Measurements from ENCODE around the gene SLAMF6.
A peak's percentile ranks its signal among the peaks of the same experiment; 100 is the strongest.

Gene SLAMF6

DNA sequence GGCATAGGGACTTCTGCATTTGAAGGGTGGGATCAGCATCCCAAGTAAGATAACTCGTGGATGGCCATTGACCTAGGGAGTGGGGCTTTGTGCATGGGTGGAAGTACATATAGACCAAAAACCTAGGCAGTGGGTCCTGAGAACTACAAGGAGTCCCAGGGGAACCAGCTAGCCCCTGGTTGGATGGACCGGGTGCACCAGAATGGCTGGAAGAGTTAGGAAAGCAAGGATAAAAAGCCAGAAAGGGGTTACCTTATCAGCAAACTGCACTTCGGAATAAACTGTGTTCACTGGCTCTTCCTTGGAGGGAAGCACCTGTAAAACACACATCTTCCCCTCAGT lies 26.6 kb upstream of the SLAMF6 start:
- no peak overlapping the region for H3K4me3 Mint-ChIP-seq
- peaks cover 19% of the 10 kb centered on the region for H3K4me1 Mint-ChIP-seq
- H3K36me3 Mint-ChIP-seq = peaks cover 25% of the 10 kb centered on the region
- no peaks in the 10 kb centered on the region for H3K27me3 Mint-ChIP-seq
- H3K9me3 Mint-ChIP-seq = no peaks in the 10 kb centered on the region
- no peak overlapping the region for H3K27ac Mint-ChIP-seq

- no peaks in the 10 kb centered on the region for H3K27me3 Mint-ChIP-seq
- H3K27ac Mint-ChIP-seq = peak overlapping the region; percentile 73
- no peaks in the 10 kb centered on the region for H3K9me3 Mint-ChIP-seq
- H3K36me3 Mint-ChIP-seq = peaks cover 23% of the 10 kb centered on the region
- peaks cover 24% of the 10 kb centered on the region for H3K4me1 Mint-ChIP-seq
- H3K4me3 Mint-ChIP-seq = no peak overlapping the region
These were observed 26.1 kb upstream of the SLAMF6 start for GRCh38 chr1:160548960-160549664.

GRCh38 chr1:160548183-160548582 lies 25.1 kb upstream of the SLAMF6 start:
- no peak overlapping the region for H3K27ac Mint-ChIP-seq
- H3K9me3 Mint-ChIP-seq = no peaks in the 10 kb centered on the region
- peaks cover 29% of the 10 kb centered on the region for H3K4me1 Mint-ChIP-seq
- H3K4me3 Mint-ChIP-seq = no peak overlapping the region
- peaks cover 18% of the 10 kb centered on the region for H3K36me3 Mint-ChIP-seq
- H3K27me3 Mint-ChIP-seq = no peaks in the 10 kb centered on the region

DNA sequence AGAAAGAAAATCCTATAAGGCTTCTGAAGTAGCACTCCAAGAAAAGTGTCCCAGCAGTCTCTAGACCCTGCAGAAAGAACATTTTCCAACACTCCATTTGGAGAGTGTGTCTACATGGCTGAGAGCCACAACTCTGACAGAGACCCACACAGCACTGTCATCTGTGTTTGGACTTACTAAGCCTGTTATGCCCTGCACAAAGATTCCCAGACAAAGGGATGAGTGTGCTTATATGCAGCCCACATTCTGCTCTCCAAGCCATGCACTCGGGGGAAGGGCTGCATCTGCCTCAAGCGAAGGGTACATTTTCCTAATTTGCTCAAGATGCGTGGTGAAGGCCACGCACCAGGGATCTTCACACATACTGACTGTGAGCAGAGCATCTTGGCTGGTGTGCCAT lies 24.4 kb upstream of the SLAMF6 start:
- Mint-ChIP-seq H3K4me1 (peaks cover 35% of the 10 kb centered on the region), H3K36me3 (peaks cover 12% of the 10 kb centered on the region), H3K9me3 (no peaks in the 10 kb centered on the region)

DNA sequence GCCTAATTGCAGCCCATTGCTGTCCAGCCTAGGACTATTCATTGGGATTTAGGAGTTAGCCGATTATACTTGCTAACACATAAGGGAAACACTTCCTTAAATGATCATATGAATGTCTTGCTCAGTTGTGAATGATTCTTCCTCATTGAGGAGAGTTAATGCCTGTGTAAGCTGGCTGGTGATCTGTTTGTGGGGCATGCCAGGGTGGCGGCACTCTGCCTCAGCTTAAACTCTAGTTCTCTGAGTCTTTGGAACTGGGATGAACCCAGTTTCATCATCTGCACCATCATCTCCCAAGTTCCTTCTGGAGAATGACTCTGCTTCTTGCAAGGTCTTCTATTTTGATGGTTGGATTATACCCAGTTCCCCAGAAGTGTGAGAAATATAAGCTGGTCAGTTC lies 23.9 kb upstream of the SLAMF6 start:
- Mint-ChIP-seq H3K4me1 (peaks cover 40% of the 10 kb centered on the region), H3K27ac (peak overlapping the region; percentile 18)

More for the DNA sequence above, 24.4 kb upstream of the SLAMF6 start:
- H3K4me3 Mint-ChIP-seq = no peak overlapping the region
- H3K27me3 Mint-ChIP-seq = no peaks in the 10 kb centered on the region
- H3K27ac Mint-ChIP-seq = peak overlapping the region; percentile 18

DNA sequence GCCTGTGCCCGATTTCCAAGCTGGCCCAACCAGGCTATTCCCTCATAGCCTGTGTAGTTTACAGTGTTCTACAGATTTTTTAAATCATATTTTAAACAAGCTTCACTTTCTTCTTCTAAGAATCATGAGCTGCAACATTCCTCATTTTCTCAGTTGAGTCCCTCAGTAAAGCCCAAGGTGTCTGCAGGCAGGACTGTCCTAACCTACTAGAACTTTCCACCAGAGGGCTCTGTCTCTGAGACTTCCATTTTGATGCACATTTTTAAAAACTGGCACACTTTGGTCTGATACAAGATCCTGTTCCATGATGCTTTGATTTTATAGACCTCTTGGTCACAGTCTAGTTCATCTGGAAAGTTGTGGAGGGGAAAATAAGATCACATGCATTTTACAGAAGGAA lies 21.6 kb upstream of the SLAMF6 start:
- H3K27ac Mint-ChIP-seq = peak overlapping the region; percentile 95
- peaks cover 63% of the 10 kb centered on the region for H3K4me1 Mint-ChIP-seq
- peak overlapping the region; percentile 49 for H3K4me3 Mint-ChIP-seq
- H3K27me3 Mint-ChIP-seq = no peaks in the 10 kb centered on the region
- H3K36me3 Mint-ChIP-seq = peaks cover 8% of the 10 kb centered on the region
- H3K9me3 Mint-ChIP-seq = no peaks in the 10 kb centered on the region

More for the DNA sequence above, 23.9 kb upstream of the SLAMF6 start:
- Mint-ChIP-seq H3K36me3 (peaks cover 11% of the 10 kb centered on the region), H3K9me3 (no peaks in the 10 kb centered on the region), H3K27me3 (no peaks in the 10 kb centered on the region), H3K4me3 (no peak overlapping the region)

- Mint-ChIP-seq H3K4me1 (peaks cover 70% of the 10 kb centered on the region), H3K36me3 (peaks cover 6% of the 10 kb centered on the region), H3K9me3 (no peaks in the 10 kb centered on the region), H3K27ac (peak overlapping the region; percentile 49), H3K27me3 (no peaks in the 10 kb centered on the region), H3K4me3 (no peak overlapping the region)
These were observed 19.4 kb upstream of the SLAMF6 start for GRCh38 chr1:160542303-160542945.

GRCh38 chr1:160541622-160542302 lies 18.7 kb upstream of the SLAMF6 start:
- Mint-ChIP-seq H3K36me3 (peaks cover 6% of the 10 kb centered on the region), H3K27ac (peak overlapping the region; percentile 87), H3K4me3 (no peak overlapping the region), H3K9me3 (no peaks in the 10 kb centered on the region), H3K4me1 (peaks cover 66% of the 10 kb centered on the region), H3K27me3 (no peaks in the 10 kb centered on the region)

DNA sequence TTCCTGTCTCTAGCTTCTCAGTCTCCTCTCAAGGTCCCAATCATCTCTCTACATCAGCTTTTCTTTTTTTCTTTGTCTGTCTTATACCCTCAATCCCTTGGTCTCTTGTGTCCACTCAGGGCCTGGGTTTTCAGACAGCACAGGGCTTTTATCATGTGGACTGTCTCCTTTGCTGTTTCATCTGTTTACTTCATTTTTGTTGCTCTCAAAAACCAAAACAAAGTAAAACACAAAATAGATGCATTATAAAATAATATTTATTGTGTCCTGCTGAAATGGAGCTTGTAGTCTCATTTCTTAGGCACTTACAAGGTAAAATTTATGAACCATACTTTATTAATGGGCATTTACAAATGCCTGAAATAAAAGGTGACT lies 17.8 kb upstream of the SLAMF6 start:
- Mint-ChIP-seq H3K27me3 (no peaks in the 10 kb centered on the region), H3K36me3 (peaks cover 10% of the 10 kb centered on the region), H3K4me3 (peak overlapping the region; percentile 72), H3K4me1 (peaks cover 62% of the 10 kb centered on the region), H3K27ac (peak overlapping the region; percentile 98), H3K9me3 (no peaks in the 10 kb centered on the region)

- H3K9me3 Mint-ChIP-seq = no peaks in the 10 kb centered on the region
- H3K4me1 Mint-ChIP-seq = peaks cover 61% of the 10 kb centered on the region
- H3K36me3 Mint-ChIP-seq = peaks cover 11% of the 10 kb centered on the region
- H3K4me3 Mint-ChIP-seq = peak overlapping the region; percentile 72
- no peaks in the 10 kb centered on the region for H3K27me3 Mint-ChIP-seq
- peak overlapping the region; percentile 98 for H3K27ac Mint-ChIP-seq
These were observed 17.2 kb upstream of the SLAMF6 start for GRCh38 chr1:160539990-160540858.

- H3K9me3 Mint-ChIP-seq = no peaks in the 10 kb centered on the region
- peaks cover 9% of the 10 kb centered on the region for H3K36me3 Mint-ChIP-seq
- peak overlapping the region; percentile 98 for H3K27ac Mint-ChIP-seq
- peak overlapping the region; percentile 45 for H3K4me3 Mint-ChIP-seq
- peaks cover 55% of the 10 kb centered on the region for H3K4me1 Mint-ChIP-seq
- H3K27me3 Mint-ChIP-seq = no peaks in the 10 kb centered on the region
These were observed 16.6 kb upstream of the SLAMF6 start for GRCh38 chr1:160539684-160539989.

- no peaks in the 10 kb centered on the region for H3K9me3 Mint-ChIP-seq
- peak overlapping the region; percentile 45 for H3K4me3 Mint-ChIP-seq
- peaks cover 50% of the 10 kb centered on the region for H3K4me1 Mint-ChIP-seq
- H3K36me3 Mint-ChIP-seq = peaks cover 11% of the 10 kb centered on the region
- no peaks in the 10 kb centered on the region for H3K27me3 Mint-ChIP-seq
- H3K27ac Mint-ChIP-seq = peak overlapping the region; percentile 75
These were observed 16.1 kb upstream of the SLAMF6 start for GRCh38 chr1:160538985-160539651.

DNA sequence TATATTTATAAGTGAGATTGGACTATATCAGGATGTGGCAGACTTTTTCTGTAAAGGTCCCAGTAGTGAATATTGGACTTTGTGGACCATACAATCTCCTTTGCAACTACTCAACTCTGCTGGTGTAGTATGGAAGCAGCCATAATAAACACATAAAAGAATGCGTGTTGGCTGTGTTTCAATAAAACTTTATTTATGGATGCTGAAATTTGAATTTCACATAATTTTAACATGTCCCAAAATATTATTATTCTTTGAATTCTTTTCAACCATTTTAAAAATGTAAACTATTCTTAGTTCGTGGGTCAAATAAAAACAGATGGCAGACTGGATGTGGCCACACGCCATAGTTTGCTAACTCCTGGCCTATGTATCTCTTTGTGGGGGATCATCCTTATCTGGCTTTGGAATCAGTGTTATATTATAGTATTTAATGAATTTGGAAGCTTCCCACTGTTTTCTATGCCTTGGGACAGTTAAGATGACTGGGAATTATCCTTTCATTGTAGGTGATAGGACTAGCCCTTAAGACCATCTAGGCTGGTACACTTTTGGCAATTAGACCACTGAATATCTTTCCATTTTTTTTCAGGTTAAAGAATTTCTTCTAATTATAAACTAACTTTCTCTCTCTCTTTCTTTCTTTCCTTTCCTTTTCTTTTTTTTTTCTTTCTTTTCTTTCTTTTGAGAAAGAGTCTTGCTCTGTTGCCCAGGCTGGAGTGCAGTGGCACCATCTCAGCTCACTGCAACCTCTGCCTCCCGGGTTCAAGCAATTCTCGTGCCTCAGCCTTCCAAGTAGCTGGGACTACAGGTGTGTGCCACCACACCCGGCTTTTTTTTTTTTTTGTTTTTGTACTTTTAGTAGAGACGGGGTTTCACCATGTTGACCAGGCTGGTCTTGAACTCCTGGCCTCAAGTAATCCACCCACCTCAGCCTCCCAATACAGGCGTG lies 14.9 kb upstream of the SLAMF6 start:
- Mint-ChIP-seq H3K36me3 (peaks cover 11% of the 10 kb centered on the region), H3K9me3 (no peaks in the 10 kb centered on the region), H3K4me1 (peaks cover 45% of the 10 kb centered on the region), H3K4me3 (no peak overlapping the region), H3K27me3 (no peaks in the 10 kb centered on the region), H3K27ac (no peak overlapping the region)

DNA sequence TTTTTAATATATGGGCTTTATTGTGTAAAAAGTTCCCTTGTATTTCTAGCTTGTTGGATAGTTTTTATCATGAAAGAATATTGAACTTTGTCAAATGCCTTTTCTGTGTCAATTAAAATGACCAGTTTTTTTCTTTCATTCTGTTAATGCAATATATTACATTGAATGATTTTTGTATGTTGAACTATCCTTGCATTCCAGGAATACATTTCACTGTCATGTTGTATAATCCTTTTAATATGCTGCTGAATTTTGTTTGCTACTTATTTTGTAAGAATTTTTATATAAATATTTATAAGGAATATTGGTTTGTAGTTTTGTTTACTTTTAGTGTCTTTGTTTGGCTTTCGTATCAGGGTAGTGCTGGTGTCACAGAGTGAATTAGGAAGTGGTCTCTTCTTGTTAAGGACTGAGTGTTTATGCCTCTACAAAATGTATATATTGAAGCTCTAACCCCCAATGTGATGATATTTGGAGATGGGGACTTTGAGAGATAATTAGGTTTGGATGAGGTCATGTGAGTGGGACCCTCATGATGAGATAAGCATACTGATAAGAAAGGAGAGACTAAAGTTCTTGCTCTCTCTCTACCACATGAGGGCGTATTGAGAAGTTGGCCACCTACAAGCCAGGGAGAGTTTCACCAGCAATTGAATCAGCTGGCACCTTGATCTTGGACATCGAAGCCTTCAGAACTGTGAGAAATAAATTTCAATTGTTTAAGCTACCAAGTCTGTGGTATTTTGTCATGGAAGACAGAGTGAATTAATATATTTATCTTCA lies 12.0 kb upstream of the SLAMF6 start:
- Mint-ChIP-seq H3K27me3 (no peaks in the 10 kb centered on the region), H3K4me3 (no peak overlapping the region), H3K4me1 (peaks cover 25% of the 10 kb centered on the region), H3K36me3 (peaks cover 11% of the 10 kb centered on the region), H3K9me3 (no peaks in the 10 kb centered on the region), H3K27ac (peak overlapping the region; percentile 35)

Data from activated naive CD4-positive, alpha-beta T cell treated with anti-CD3 and anti-CD28 coated beads, Interleukin-2, amount 50 U/mL, for 24 hours (primary cell).